ES-I3 (cell line): ENCODE results near the gene STK31.
"Not testable (repeated sequence)": the region's sequence is repeated elsewhere in the genome, so short reads cannot be mapped to it uniquely, and the experiment has no call there.

Experiments
- H3K36me3 ChIP-seq: 2 replicates; pipeline ENCODE4 v1.6.1; 2013; ENCODE audit warnings: mild to moderate bottlenecking, low read length, control low read depth, moderate library complexity; ENCODE audit not compliant: insufficient read depth
- H3K4me1 ChIP-seq: 2 replicates; pipeline ENCODE4 v1.6.1; 2013; ENCODE audit warnings: mild to moderate bottlenecking, control low read depth, low read length; ENCODE audit not compliant: insufficient read depth
- H3K9ac ChIP-seq: 2 replicates; pipeline ENCODE4 v1.6.1; 2013; ENCODE audit warnings: low read depth, mild to moderate bottlenecking, low read length, moderate library complexity
- H3K9me3 ChIP-seq: 2 replicates; pipeline ENCODE4 v1.6.1; 2013; ENCODE audit warnings: mild to moderate bottlenecking, low read length, moderate library complexity; ENCODE audit not compliant: control insufficient read depth, insufficient read depth

Gene STK31

GRCh38 chr7:23743226-23743625 lies 33.2 kb downstream of the STK31 start:
- Histone ChIP-seq H3K4me1 (no peaks in the 10 kb centered on the region), H3K9ac (no peak overlapping the region), H3K9me3 (peaks cover 6% of the 10 kb centered on the region), H3K36me3 (no peaks in the 10 kb centered on the region)

DNA sequence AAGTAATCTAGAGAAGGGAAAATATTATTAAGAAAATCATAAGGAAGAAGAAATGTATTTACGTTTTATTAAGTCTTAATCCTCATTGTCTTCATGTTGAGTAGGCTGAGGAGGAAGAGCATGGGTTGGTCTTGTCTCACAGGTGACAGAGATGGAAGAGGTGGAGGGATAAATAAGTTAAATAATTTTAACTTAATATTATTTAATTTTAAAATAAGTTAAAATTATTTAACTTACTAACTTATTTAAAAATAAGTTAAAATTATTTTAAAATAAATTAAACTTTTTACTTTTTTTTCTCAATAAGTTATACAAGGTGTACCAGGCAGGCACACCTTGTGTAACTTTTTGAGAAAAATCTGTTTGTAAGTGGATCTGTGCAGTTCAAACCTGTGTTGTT lies 36.6 kb downstream of the STK31 start:
- no peaks in the 10 kb centered on the region for H3K36me3 ChIP-seq
- H3K9ac ChIP-seq = no peak overlapping the region
- H3K4me1 ChIP-seq = no peaks in the 10 kb centered on the region
- peaks cover 6% of the 10 kb centered on the region for H3K9me3 ChIP-seq

- Histone ChIP-seq H3K9ac (no peak overlapping the region), H3K9me3 (no peaks in the 10 kb centered on the region), H3K36me3 (no peaks in the 10 kb centered on the region), H3K4me1 (no peaks in the 10 kb centered on the region)
Measured at GRCh38 chr7:23751852-23752251, 41.8 kb downstream of the STK31 start.

- not testable (repeated sequence) for H3K36me3 ChIP-seq, H3K4me1 ChIP-seq, H3K9me3 ChIP-seq, H3K9ac ChIP-seq
Measured at GRCh38 chr7:23758839-23759238, 48.8 kb downstream of the STK31 start.

- H3K4me1 ChIP-seq = 0 out of 2 replicates have a peak, but pooled peaks cover 7% of the 10 kb centered on the region
- H3K9ac ChIP-seq = no peak overlapping the region
- H3K9me3 ChIP-seq = no peaks in the 10 kb centered on the region
- no peaks in the 10 kb centered on the region for H3K36me3 ChIP-seq
Measured at GRCh38 chr7:23759671-23760391, 49.8 kb downstream of the STK31 start.

GRCh38 chr7:23765943-23766342 lies 55.9 kb downstream of the STK31 start:
- Histone ChIP-seq H3K9me3 (no peaks in the 10 kb centered on the region), H3K4me1 (no peaks in the 10 kb centered on the region), H3K36me3 (no peaks in the 10 kb centered on the region), H3K9ac (no peak overlapping the region)

DNA sequence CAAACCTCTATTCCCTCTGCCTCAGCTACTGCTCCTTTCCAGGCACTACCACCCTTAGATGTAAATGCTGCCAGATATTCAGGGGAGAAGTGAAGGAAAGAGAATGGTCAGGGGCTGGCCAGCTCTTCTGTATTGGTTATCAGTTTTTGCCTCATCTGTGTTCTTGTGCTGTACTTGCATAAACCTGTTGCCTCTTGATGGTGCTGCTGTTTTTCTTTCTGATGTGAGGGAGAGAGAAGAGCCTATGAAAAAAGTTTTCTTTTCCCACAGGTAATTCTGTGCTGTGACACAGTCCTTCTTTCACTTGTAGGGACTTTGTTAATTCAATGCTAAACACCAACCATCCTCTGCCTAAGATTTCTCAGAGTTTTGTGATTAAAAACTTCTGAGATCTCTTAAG lies 57.5 kb downstream of the STK31 start:
- Histone ChIP-seq H3K4me1 (no peaks in the 10 kb centered on the region), H3K36me3 (no peaks in the 10 kb centered on the region), H3K9ac (no peak overlapping the region), H3K9me3 (no peaks in the 10 kb centered on the region)

DNA sequence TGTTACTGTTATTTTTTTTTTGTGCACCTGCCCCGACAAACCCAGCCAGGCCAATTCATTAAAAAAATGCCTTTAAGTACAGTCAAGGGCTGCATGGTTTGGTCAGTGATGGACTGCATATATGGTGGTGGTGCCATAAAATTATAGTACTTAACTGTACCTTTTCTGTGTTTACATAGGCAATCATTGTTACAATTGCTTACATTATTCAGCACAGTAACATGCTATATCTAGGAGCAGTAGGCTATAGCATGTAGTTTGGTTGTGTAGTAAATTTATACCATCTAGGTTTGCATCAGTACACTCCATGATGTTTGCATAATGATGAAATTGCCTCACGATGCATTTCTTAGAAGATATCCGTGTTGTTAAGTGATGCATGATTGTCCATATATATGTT lies 58.0 kb downstream of the STK31 start:
- Histone ChIP-seq H3K36me3 (no peaks in the 10 kb centered on the region), H3K9ac (no peak overlapping the region), H3K9me3 (no peaks in the 10 kb centered on the region), H3K4me1 (no peaks in the 10 kb centered on the region)

DNA sequence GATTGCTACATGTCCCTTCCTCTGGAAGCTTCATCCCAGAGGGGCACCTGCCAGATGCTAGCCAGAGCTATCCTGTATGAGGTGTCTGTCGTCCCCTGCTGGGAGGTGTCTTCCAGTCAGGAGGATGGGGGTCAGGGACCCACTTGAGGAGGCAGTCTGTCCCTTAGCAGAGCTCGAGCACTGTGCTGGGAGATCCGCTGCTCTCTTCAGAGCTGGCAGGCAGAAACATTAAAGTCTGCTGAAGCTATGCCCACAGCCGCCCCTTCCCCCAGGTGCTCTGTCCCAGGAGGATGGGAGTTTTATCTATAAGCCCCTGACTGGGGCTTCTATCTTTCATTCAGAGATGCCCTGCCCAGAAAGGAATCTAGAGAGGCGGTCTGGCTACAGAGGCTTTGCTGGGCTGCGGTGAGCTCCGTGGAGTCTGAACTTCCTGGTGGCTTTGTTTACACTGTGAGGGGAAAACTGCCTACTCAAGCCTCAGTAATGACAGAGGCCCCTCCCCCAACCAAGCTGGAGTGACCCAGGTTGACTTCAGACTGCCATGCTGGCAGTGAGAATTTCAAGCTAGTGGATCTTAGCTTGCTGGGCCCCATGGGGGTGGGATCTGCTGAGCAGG lies 69.3 kb downstream of the STK31 start:
- not testable (repeated sequence) for H3K4me1 ChIP-seq, H3K9ac ChIP-seq, H3K9me3 ChIP-seq, H3K36me3 ChIP-seq

- Histone ChIP-seq H3K4me1 (no peaks in the 10 kb centered on the region), H3K9ac (no peak overlapping the region), H3K9me3 (peaks cover 3% of the 10 kb centered on the region; the same call in 1 of the 2 replicates), H3K36me3 (no peaks in the 10 kb centered on the region)
Measured at GRCh38 chr7:23783115-23783514, 73.1 kb downstream of the STK31 start.

DNA sequence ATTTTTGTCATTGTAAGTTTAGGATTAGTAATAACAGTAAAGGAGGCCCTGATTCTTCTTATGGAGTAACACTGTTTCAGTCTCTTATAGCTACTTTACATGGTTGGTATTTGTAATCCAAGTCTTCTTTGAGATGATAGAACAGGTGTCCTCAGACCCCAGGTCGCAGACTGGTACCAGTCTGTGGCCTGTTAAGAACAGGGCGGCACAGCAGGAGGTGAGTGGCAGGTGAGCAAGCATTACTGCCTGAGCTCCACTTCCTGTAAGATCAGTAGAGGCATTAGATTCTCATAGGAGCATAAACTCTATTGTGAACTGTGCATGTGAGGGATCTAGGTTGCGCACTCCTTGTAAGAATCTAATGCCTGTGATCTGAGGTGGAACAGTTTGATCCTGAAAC lies 77.3 kb downstream of the STK31 start:
- Histone ChIP-seq H3K4me1 (no peaks in the 10 kb centered on the region), H3K9me3 (no peaks in the 10 kb centered on the region), H3K9ac (no peak overlapping the region), H3K36me3 (no peaks in the 10 kb centered on the region)

DNA sequence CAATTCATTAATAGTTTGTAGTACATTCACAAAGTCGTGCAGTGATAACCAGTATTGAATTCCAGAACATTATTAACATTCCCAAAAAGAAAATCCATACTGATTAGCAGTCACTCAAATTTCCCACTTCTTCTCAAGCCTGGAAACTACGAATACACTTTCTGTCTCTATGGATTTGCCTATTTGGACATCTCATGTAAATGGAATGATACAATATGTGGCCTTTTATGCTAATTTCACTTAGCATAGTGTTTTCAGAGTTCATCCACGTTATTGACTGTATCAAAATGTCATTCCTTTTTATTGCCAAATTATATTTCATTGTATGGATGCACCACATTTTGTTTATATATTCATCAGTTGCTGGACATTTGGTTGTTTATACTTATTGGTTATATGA lies 78.8 kb downstream of the STK31 start:
- Histone ChIP-seq H3K4me1 (no peaks in the 10 kb centered on the region), H3K36me3 (no peaks in the 10 kb centered on the region), H3K9ac (no peak overlapping the region), H3K9me3 (no peaks in the 10 kb centered on the region)

DNA sequence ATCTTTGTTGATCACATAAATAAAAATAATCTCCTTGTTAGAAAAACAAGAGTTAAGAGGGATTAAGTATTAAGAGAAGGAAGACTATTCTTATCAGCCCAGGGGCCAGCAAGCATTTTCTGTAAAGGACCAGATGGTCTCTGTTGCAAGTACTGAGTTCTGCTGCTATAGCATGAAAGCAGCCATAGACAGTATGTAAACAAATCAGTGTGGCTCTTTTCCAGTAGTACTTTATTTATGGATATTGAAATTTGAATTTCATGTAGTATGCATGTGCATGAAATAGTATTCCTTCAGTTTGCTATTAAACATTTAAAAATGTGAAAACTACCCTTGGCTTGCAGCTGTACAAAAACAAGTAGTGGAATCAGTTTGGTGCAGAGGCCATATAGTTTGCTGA lies 81.7 kb downstream of the STK31 start:
- Histone ChIP-seq H3K9ac (no peak overlapping the region), H3K4me1 (no peaks in the 10 kb centered on the region), H3K9me3 (peaks cover 10% of the 10 kb centered on the region), H3K36me3 (no peaks in the 10 kb centered on the region)

DNA sequence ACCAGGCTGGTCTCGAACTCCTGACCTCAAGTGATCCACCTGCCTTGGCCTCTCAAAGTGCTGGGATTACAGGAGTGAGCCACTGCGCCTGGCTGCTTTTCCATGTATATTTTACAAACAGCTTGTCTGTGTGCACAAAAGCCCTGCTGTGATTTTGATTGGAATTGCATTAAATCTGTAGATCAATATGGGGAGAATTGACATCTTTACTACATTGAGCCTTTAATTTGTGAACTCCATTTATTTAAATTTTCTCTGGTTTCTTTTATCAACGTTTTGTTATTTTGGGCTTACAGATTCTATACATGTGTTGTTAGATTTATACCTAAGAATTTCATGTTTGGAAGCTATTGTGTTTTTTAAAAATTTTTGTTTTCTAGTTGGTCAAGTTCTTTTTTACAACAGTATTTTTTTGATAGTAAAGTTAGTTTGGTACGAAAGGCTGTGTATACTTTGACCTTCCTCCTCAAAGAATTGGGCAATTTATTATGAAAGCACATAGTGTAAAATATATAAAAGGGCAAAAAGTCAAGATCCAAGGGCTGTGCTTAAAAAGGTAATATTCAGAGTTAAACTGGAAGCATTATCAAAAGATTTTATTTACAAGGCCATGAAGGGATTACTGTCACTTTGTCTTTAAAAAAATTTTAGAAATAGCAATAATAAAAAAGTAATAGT lies 92.8 kb downstream of the STK31 start:
- no peak overlapping the region for H3K9ac ChIP-seq
- 0 out of 2 replicates have a peak, but pooled peaks cover 7% of the 10 kb centered on the region for H3K4me1 ChIP-seq

GRCh38 chr7:23804707-23805106 lies 94.7 kb downstream of the STK31 start:
- 0 out of 2 replicates have a peak, but pooled peaks cover 7% of the 10 kb centered on the region for H3K4me1 ChIP-seq
- H3K36me3 ChIP-seq = no peaks in the 10 kb centered on the region
- no peaks in the 10 kb centered on the region; the same call in 1 of the 2 replicates for H3K9me3 ChIP-seq
- H3K9ac ChIP-seq = no peak overlapping the region

More for the DNA sequence above, 92.8 kb downstream of the STK31 start:
- Histone ChIP-seq H3K9me3 (no peaks in the 10 kb centered on the region), H3K36me3 (no peaks in the 10 kb centered on the region)
